KOPT-K1 (cell line): Measurements from ENCODE around the gene RIPOR3.
"Not testable (repeated sequence)": the region's sequence is repeated elsewhere in the genome, so short reads cannot be mapped to it uniquely, and the experiment has no call there.

Source experiments
- H3K27ac ChIP-seq: fragments of 200-600 bp; sonication (generic); 2 replicates; pipeline ENCODE4 v1.5.1; 2016; ENCODE audit warnings: antibody characterized with exemption, mild to moderate bottlenecking, low read depth, low read length; ENCODE audit not compliant: poor library complexity, severe bottlenecking
- H3K36me3 ChIP-seq: fragments of 200-600 bp; sonication (generic); 2 replicates; pipeline ENCODE4 v1.5.1; 2017; ENCODE audit warnings: antibody characterized with exemption, mild to moderate bottlenecking, low read length, moderate library complexity; ENCODE audit not compliant: insufficient read depth
- H3K9me3 ChIP-seq: fragments of 200-600 bp; sonication (generic); 2 replicates; pipeline ENCODE4 v1.5.1; 2017; ENCODE audit warnings: antibody characterized with exemption, low read length, mild to moderate bottlenecking; ENCODE audit not compliant: insufficient read depth, poor library complexity, severe bottlenecking

The RIPOR3 gene

DNA sequence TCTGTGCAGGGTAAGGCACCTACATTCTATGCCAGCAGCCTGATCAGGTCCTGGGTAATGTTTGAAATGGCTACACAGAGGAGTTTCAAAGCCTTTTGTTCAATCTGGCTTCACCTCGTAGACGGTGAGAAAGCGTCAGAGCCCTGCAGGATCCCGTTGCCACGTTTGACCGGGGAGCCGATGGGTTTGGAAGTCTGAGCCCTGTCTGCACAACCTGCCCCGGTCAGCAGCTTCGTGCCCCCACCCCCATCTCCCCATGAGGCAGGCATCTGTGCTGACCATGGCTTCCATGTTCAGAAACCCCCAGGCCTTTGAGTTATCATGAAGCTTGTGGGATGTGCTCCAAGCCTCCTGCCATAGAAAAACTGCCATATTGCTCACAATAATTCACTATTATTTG is 117.2 kb downstream of the RIPOR3 start:
- Histone ChIP-seq H3K9me3 (no peaks in the 10 kb centered on the region), H3K27ac (no peak overlapping the region), H3K36me3 (peaks cover 87% of the 10 kb centered on the region)

DNA sequence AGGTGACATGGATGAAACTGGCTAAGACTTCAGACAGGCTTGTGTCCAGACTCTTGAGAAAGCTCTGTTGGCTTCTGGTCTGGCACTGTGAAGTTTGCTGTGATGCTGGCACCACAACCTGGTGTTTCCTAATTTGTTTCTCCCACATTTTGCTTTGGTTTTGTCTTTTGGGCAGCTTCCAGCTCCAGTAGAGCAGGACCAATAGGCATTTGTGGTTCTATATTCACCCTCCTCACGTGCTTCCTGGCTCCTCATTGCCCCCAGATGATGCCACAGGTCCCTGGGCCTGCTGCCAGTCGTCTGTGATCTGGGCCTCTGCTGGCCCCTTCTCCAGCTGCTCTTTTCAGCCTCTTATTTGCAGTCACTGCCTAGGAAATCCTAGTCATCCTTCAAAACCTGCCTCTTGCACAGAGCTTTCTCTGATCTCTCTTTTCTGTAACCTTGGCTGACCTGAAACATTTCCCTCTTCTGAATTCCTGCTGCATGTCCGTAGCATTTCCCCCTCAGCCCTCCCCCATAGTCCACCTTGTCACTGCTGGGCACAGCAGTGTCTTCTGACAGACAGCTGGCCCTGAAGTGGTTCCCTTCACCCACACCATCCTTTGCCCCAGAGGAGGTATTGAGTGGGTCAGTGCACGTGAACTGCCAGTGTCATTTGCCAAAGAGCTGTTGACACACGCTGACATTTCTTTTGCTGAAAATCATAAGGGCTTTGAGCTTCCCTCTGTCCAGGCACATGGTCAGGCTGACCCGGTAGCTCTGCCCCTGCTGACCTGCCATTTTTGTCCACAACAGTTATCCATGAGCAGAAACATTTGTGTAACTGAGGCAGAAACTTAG is 118.2 kb downstream of the RIPOR3 start:
- peaks cover 87% of the 10 kb centered on the region for H3K36me3 ChIP-seq
- H3K9me3 ChIP-seq = no peaks in the 10 kb centered on the region
- H3K27ac ChIP-seq = no peak overlapping the region

DNA sequence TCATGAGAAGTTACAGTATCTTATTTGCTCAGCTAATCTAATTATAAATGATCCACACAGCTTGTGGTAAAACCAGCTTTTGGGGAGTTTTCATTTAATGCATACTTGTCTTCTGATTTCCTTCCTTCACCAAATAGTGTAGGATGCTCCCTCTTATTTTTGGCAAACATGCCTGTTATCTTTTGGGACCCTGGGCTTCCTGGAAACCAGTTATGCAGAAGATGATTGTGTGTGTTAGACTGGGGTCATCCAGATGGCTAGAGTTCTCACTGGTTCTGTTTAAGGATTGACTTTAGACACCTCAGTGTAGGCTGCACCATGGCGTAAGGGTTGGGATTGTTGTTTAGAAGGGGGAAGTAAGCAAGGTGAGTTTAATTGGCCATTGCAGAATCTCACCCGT is 119.9 kb downstream of the RIPOR3 start:
- H3K9me3 ChIP-seq = no peaks in the 10 kb centered on the region
- no peak overlapping the region for H3K27ac ChIP-seq
- peaks cover 87% of the 10 kb centered on the region for H3K36me3 ChIP-seq

DNA sequence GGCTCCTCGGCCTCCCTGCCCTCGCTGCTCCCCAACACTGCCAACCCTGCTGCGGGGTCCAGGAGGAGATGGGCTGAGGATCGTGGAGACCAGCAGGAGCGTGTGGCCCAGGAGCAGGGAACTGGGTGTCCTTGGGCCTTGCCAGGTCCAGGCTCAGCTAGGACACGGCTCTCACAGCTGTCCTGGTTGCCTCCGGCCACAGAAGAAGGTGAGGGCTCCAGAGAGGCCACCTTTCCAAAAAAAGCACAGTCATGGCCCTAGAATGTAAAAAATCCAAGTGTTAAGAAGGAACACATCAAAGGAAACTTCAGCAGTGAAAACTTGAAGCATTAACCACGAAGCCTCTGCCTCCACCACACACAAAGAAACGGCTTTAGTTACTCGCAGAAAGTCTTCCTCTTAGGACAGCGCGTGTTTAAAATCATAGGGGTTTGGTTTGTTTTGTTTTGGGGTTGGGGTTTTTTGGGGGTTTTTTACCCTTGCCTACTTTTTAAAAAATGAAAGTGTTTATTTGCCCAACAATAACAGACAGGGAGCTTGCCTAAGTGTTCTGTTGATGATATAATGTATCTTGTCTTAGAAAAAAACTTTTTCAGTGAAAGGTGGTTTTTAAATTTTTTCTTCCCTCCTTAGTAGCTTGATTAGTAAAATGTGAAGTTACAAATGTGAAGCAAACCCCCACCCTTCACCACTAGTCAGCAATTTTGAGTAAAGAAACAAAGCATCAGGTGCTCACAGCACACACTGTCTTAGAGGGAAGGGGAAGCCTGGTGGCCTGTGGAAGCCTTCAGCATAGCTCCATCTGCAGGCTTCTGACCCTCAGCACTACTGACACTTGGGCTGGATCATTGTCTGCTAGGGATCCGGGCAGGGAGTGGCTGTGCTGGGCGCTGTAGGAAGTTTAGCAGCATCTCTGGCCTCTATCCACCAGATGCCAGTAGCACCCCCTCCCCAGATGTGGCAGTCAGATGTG is 121.2 kb downstream of the RIPOR3 start:
- no peaks in the 10 kb centered on the region for H3K9me3 ChIP-seq
- H3K36me3 ChIP-seq = peaks cover 88% of the 10 kb centered on the region
- H3K27ac ChIP-seq = peak overlapping the region; percentile 23

DNA sequence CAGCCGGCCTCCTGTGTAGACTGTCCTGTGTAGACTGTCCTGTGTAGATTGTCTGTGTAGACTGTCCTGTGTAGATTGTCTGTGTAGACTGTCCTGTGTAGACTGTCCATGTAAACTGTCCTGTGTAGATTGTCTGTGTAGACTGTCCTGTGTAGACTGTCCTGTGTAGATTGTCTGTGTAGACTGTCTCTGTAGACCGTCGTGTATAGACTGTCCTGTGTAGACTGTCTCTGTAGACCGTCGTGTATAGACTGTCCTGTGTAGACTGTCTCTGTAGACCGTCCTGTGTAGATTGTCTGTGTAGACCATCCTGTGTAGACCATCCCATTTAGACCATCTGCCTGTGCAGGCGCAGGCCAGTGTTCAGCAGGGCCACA is 121.9 kb downstream of the RIPOR3 start:
- Histone ChIP-seq H3K27ac (peak overlapping the region; percentile 23), H3K36me3 (peaks cover 88% of the 10 kb centered on the region)
- not testable (repeated sequence) for H3K9me3 ChIP-seq

DNA sequence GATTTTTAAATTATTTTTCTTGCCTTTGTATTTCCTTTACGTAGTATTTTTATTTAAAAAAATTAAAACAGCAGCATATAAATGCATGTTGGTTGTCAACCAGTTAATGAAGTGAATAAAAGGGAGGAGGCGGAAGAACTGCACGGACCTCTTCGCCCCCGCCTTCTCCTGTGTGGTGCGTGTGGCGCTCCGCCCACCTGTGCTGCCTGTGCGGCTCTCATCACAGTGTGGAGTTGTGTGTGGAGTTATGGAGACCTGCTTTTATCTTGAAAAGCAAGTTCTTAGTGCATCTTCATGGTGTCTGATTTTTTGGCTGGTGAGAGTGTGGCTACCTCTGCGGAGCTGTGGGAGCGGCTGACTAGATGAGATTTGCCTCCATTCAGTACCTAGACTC is 122.8 kb downstream of the RIPOR3 start:
- Histone ChIP-seq H3K9me3 (no peaks in the 10 kb centered on the region), H3K27ac (no peak overlapping the region), H3K36me3 (peaks cover 88% of the 10 kb centered on the region)

DNA sequence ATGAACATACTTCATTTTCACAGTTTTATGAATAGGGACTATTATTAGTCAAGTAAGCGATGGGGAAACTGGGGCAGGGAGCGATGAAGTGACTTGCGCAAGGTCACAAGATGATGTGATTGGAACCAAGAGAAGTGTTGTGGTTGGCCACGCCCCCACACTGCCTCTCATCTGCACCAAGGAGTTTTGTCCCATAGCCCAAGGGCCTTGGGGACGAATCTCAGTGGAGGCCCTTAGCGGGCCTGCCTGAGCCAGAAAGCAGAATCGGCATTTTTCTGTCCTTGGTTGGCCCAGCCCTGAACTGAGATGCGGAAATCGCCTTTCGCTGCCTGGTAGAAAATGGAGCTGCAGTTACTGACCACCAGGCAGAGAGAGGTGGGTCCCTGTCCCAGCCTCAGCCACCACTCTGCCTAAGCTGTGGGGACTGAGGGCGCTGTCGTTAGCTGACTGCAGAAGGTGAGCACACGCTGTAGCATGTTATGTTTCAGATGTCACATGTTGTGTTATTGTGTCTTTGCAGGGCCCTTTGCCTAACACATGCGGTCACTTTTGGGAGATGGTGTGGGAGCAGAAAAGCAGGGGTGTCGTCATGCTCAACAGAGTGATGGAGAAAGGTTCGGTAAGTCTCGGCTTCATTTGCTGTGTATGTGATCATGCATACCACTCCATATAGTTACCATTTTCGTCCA is 123.3 kb downstream of the RIPOR3 start:
- Histone ChIP-seq H3K27ac (no peak overlapping the region), H3K36me3 (peaks cover 88% of the 10 kb centered on the region), H3K9me3 (no peaks in the 10 kb centered on the region)

DNA sequence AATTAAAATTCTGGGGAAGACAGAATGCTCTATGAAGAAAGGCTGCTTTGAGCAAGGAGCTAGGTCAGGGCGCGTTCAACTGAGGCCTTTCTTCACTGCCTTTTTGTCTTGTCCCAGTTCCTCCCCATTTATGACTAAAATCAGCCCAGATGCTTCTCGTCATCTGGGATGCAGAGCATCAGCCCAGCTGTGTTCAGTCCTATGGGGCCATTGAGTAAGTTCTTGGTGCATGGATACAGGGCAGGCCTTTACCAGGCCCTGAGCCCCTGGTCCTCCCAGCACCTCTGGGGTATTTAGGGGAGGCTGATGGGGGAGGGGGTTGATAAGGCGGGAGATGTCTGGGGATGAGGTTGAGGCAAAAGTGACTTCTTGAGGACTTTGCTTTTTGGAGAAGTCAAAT is 125.5 kb downstream of the RIPOR3 start:
- Histone ChIP-seq H3K36me3 (peaks cover 88% of the 10 kb centered on the region), H3K9me3 (no peaks in the 10 kb centered on the region), H3K27ac (no peak overlapping the region)

DNA sequence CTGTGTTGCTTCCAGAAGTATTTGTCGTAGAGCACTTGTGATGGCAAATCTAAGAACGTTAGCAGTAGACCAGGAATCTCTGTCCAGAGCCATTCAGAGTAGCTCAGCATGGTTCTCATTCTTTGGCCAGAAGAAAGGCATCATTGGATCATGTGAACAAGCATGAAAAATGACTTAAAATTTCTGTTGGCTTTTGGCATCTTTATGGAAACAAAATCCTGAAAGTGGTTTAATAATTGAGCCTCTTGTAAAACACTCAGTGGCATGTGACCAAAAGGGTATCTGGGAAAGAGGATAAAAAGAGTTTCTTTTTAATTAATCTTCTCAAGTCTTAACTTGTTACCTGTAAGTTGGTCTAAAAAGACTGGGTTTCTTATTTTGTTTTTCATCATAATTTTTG is 126.0 kb downstream of the RIPOR3 start:
- Histone ChIP-seq H3K9me3 (no peaks in the 10 kb centered on the region), H3K27ac (no peak overlapping the region), H3K36me3 (peaks cover 88% of the 10 kb centered on the region)

DNA sequence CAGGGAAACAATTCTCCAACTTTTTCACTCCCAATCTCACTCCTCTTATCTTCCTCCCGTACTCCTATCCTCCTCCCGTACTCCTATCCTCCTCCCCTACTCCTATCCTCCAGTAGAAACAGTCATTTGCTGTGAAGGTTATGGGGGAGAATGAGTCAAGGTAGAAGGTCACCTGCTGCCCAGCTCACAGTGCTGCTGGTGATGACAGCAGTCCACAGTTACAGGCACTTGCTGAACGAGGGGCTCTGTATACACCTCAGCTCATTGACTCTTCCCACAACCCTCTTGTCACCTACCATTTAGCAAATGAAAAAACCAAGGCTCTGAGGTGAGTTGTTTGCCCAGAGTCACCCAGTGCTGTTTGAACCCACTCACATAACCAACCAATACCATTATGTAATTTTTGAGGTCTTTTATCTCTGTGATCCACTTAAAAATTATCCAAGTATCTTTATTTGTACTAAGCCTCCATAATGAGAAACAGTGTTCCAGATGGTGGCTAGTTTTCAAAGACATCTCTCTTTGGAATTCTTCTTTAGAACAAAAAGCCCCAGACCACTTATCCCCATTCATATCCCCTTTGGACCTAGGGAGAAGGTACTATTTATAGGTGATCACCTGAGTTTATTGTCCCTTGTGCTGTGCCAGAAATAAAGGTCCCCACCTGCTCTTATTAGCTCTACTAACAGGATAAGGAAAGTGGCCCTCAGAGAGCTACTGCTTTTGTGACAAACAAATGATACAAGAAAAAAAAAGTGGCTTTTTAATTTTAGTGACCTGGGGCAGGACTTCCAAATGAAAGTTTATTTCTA is 128.0 kb downstream of the RIPOR3 start:
- Histone ChIP-seq H3K27ac (no peak overlapping the region), H3K36me3 (peaks cover 73% of the 10 kb centered on the region), H3K9me3 (no peaks in the 10 kb centered on the region)

DNA sequence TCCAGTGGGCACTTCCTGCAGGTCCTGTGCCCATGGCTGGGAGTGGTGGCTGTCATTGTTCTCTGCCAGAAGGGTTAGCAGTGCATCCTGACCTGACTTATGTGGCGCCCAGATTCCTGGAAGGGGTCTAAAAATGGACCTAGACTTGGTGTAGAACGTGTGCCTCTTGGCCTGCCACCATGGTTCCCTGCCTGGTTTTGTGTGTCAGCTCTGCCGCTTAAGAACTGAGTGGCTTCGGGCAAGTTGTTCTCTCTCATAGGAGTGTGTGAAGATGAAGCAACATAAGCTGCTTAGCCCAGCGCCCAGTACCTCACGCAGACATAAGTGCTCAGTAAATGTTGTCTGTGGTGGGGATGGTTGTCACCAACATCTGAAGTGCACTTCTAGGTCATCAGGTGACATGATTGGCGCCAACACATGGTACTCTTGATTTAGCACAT is 129.1 kb downstream of the RIPOR3 start:
- no peaks in the 10 kb centered on the region for H3K9me3 ChIP-seq
- no peak overlapping the region for H3K27ac ChIP-seq
- H3K36me3 ChIP-seq = peaks cover 68% of the 10 kb centered on the region

DNA sequence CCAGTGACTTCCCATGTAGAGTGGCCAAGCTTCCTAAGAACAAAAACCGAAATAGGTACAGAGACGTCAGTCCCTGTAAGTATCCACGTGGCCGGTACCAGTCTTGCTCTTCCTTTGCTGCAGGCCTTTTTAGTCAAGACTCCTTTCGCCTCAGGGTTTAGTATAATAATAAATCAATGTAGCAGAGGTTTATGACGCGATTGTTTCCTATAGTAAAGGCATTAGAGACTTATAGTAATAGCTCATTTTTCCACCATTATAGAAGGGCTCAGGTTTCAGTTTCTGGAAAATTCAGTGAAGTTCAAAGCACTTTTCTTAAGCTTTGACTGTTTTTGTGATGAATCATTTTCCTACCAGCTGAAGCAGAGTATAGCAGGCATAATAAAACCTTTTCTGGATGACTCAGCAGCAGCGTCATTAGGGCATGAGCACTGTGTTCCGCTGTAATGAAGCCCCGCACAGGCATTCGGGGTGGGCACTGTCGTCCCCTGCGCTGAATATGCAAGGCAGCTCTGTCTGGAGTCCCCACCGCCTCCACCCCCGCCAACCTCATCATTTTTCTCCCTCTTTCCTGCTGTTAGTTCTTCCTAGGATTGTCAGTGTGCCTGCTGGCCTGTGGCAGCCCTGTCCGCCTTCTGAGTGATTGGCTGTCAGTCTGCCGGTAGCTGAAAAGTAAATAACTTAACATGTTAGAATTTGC is 129.8 kb downstream of the RIPOR3 start:
- H3K27ac ChIP-seq = no peak overlapping the region
- H3K36me3 ChIP-seq = peaks cover 63% of the 10 kb centered on the region
- no peaks in the 10 kb centered on the region for H3K9me3 ChIP-seq

DNA sequence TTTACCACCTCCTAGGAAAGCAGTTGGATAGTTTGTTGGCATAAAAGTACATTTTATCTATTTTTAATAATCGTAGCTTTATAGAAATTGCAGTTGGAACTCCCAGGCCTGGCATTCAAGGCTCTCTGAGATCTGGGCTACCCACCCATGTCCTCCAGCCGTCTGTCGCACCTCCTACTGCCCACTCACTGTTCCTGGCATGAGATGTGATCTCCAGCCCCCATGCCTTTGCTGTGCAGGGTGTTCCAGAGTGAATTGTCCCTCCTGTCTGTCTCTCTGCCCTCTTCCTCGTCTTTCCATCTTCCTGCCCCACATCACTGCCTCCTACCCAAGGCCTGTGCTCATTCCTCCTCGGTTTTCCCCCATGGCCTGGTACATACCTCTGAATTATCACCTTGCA is 130.5 kb downstream of the RIPOR3 start:
- H3K36me3 ChIP-seq = peaks cover 57% of the 10 kb centered on the region

More for the DNA sequence above, 130.5 kb downstream of the RIPOR3 start:
- Histone ChIP-seq H3K9me3 (no peaks in the 10 kb centered on the region), H3K27ac (no peak overlapping the region)
